Measurements from ENCODE around the gene TCEAL7. TPM values are rescaled to one million over a fixed set of nuclear protein-coding genes. Genes with fewer than 3 reads are reported as not detected.

The TCEAL7 gene
- total RNA-seq, 1 donor from 2014 or later, result 4.9 TPM

DNA sequence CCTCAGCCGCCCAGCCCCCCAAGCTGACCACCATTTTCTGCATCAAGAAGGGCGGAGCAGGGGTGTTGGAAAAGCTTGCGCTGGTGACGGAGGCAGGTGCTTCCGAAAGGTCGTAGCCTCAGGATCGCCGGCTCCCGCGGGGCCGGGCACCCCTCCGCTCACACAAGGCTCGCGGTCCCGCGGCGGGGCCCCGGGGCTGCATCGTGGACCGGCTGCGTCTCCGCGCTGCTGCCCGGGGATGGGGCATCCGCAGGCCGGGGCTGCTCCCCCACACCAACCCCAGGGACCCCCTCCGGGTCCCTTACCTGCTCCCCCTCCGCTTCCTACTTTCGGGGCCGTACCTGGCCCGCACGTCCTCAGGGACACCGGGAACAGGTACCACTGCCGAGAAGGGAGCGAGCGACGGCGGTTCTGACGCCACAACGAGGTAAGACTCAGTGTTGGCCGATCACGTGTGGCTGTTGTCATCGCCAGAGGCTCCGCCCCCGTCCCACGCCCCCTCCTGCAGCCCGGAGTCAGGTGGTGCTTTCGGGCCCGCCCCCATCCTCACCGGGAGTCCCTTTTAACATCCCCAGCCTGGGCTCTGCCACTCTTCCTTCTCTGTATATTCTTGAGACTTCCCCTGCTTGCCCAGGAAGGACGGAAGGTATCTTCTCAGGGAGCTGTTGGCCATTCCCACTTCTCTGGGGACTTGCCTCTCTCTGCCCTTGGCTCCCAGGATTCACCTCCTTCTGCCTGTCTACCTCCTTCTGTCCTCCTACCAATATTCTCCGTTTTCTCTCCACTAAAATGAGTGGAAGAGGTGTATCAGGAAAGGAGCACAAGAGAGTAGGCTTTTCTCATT is 19.3 kb upstream of the TCEAL7 start, which contains the start of gene BEX2:
Gene BEX2, minus strand, starts transcription at position 436 of the 844 bp plus-strand sequence. CDS start 1,014 bp downstream, outside the sequence.
- H3K36me3 Mint-ChIP-seq (ENCODE audit: insufficient read depth), result peaks cover 2% of the 10 kb centered on the region
- peak within 1 kb of the TSS; percentile 80 for H3K4me3 Mint-ChIP-seq (ENCODE audit: low read depth)
- H3K27ac Mint-ChIP-seq, result peak within 1 kb of the TSS; percentile 79
- H3K4me1 Mint-ChIP-seq (ENCODE audit: low read depth), result peaks cover 2% of the 10 kb centered on the region
- no peak for TF ChIP-seq CTCF (IDR thresholded peaks at IDR 0.05; ENCODE audit: unreplicated experiment)
- H3K9me3 Mint-ChIP-seq (ENCODE audit: low read depth), result peaks cover 8% of the 10 kb centered on the region
- DNase-seq (ENCODE audit: low spot score, unreplicated experiment), result peak; percentile 65
- no peaks in the 10 kb centered on the region for H3K27me3 Mint-ChIP-seq

DNA sequence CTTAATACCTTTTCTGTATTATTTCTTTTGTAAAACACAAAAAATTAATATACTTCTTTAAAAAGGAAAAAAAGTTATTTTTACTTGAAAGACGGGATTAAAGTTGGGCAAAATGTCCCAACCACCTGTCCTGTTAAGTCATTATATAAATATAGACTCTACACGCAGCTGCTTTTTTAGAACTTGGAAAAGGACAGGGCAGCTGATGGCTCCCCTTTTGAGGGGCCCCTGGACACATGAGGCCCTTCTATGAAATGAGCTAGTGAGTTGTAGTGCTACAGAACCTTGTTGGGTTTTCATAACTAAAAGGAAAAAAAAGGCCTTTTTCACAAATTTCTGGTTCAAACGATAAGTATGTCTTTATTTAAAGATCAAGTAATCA is 18.6 kb upstream of the TCEAL7 start:
- Mint-ChIP-seq H3K27ac (no peak overlapping the region), H3K4me3 (ENCODE audit: low read depth) (peak overlapping the region; percentile 80), H3K27me3 (no peaks in the 10 kb centered on the region), H3K4me1 (ENCODE audit: low read depth) (peaks cover 2% of the 10 kb centered on the region), H3K9me3 (ENCODE audit: low read depth) (peaks cover 4% of the 10 kb centered on the region), H3K36me3 (ENCODE audit: insufficient read depth) (peaks cover 2% of the 10 kb centered on the region)
- no peak for DNase-seq (ENCODE audit: low spot score, unreplicated experiment)
- no peak for TF ChIP-seq CTCF (IDR thresholded peaks at IDR 0.05; ENCODE audit: unreplicated experiment)

- H3K4me1 Mint-ChIP-seq (ENCODE audit: low read depth), result peaks cover 5% of the 10 kb centered on the region
- no peak for TF ChIP-seq CTCF (IDR thresholded peaks at IDR 0.05; ENCODE audit: unreplicated experiment)
- peaks cover 23% of the 10 kb centered on the region for H3K27me3 Mint-ChIP-seq
- DNase-seq (ENCODE audit: low spot score, unreplicated experiment), result no peak
- H3K27ac Mint-ChIP-seq, result peak overlapping the region; percentile 51
- no peaks in the 10 kb centered on the region for H3K36me3 Mint-ChIP-seq (ENCODE audit: insufficient read depth)
- peaks cover 11% of the 10 kb centered on the region for H3K9me3 Mint-ChIP-seq (ENCODE audit: low read depth)
- H3K4me3 Mint-ChIP-seq (ENCODE audit: low read depth), result peak overlapping the region; percentile 49
Measured at GRCh38 chrX:103330681-103331288, 746 bp downstream of the TCEAL7 start.

DNA sequence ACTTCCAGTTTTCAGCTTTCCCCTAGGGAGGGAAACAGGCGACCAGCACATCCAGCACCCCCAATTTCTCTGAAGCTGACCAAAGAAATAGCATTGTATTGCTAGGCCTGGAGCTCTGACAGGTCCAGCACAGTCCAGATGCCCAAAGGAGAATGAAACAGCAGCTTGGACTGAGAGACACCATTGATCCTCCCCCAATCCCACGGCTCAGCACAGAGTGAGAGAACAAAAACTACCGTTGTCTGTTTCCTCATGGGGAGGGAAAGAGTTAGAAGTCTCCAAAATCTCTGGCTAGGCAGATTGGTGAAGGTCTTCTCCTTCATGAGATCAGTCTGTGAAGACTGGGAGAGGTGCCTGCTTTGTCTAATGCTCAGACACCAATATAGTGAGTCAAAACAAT is 8.6 kb downstream of the TCEAL7 start:
- peaks cover 3% of the 10 kb centered on the region for H3K27me3 Mint-ChIP-seq
- H3K9me3 Mint-ChIP-seq (ENCODE audit: low read depth), result peaks cover 3% of the 10 kb centered on the region
- no peak overlapping the region for H3K4me3 Mint-ChIP-seq (ENCODE audit: low read depth)
- H3K4me1 Mint-ChIP-seq (ENCODE audit: low read depth), result peaks cover 5% of the 10 kb centered on the region
- TF ChIP-seq CTCF (IDR thresholded peaks at IDR 0.05; ENCODE audit: unreplicated experiment), result no peak
- H3K27ac Mint-ChIP-seq, result no peak overlapping the region
- no peaks in the 10 kb centered on the region for H3K36me3 Mint-ChIP-seq (ENCODE audit: insufficient read depth)
- DNase-seq (ENCODE audit: low spot score, unreplicated experiment), result no peak

DNA sequence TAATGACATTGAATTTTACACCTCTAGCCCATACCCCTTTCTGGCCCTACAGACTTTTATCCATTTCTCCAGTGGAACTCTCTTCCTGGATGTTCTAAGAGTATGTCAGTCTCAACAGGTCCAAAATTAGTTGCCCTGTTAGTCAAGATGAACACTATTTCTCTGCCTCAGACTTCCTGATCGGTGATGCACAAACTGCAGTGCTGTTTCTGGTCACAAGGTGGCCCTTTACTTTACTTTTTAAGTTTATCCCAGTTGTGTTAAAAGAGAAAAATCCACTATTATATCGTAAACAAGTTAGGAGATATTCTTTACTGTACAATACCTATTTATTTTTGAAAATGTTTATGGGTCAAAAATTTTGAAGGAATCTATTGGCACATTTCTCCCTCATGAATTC is 13.1 kb downstream of the TCEAL7 start:
- peak; percentile 72 for TF ChIP-seq CTCF (IDR thresholded peaks at IDR 0.05; ENCODE audit: unreplicated experiment)

More for the DNA sequence above, 13.1 kb downstream of the TCEAL7 start:
- no peaks in the 10 kb centered on the region for H3K4me1 Mint-ChIP-seq (ENCODE audit: low read depth)
- no peak overlapping the region for H3K4me3 Mint-ChIP-seq (ENCODE audit: low read depth)
- H3K9me3 Mint-ChIP-seq (ENCODE audit: low read depth), result no peaks in the 10 kb centered on the region
- H3K36me3 Mint-ChIP-seq (ENCODE audit: insufficient read depth), result no peaks in the 10 kb centered on the region
- no peak for DNase-seq (ENCODE audit: low spot score, unreplicated experiment)
- H3K27ac Mint-ChIP-seq, result no peak overlapping the region
- H3K27me3 Mint-ChIP-seq, result peaks cover 2% of the 10 kb centered on the region
